H1 (cell line): ENCODE measurements around the gene UBR2. TPM values are rescaled to one million over a fixed set of nuclear protein-coding genes. Genes with fewer than 3 reads are reported as not detected.

Experiments
- CTCF ChIA-PET: fragments of 300-600 bp; sonication (Branson Sonifier 250); formaldehyde crosslinking; loops from one replicate; lab custom pipeline; 2021; ENCODE audit not compliant: partially characterized antibody; lab: Charles Lee
- POLR2A ChIA-PET: fragments of 300-600 bp; sonication (Branson Sonifier 250); formaldehyde crosslinking; loops from one replicate; lab custom pipeline; 2021; ENCODE audit warnings: inconsistent platforms; ENCODE audit not compliant: partially characterized antibody; lab: Charles Lee
- DNase-seq, 2 experiments: peaks; one replicate each; pipeline versions ENCODE4 v3.0.0 to v3.0.0-alpha.2; 2010 to 2022; ENCODE audit warnings: low spot score in 2 of 2, low read depth in 1 of 2, mixed read lengths in 1 of 2
- FAIRE-seq: peaks from 2 replicates; lab custom pipeline; 2011; peaks lifted over from hg19 to GRCh38; lab: Jason Lieb, UNC
- H2AFZ ChIP-seq: 2 replicates; pipeline ENCODE4 v1.8.1; 2012; ENCODE audit warnings: low read length, inconsistent platforms
- H2AK5ac ChIP-seq: 2 replicates; pipeline ENCODE4 v1.6.1; 2013; ENCODE audit warnings: low read depth, low read length
- H2BK120ac ChIP-seq: replicated peaks from 2 replicates; pipeline ENCODE3; 2013; ENCODE audit warnings: low read depth, low read length, inconsistent platforms
- H2BK12ac ChIP-seq: 2 replicates; pipeline ENCODE4 v1.6.1; 2013; ENCODE audit warnings: low read depth, low read length
- H2BK15ac ChIP-seq: 2 replicates; pipeline ENCODE4 v1.6.1; 2013; ENCODE audit warnings: low read length
- H2BK20ac ChIP-seq: 2 replicates; pipeline ENCODE4 v1.6.1; 2013; ENCODE audit warnings: low read length
- H2BK5ac ChIP-seq: 2 replicates; pipeline ENCODE4 v1.6.1; 2013; ENCODE audit warnings: low read depth, low read length
- H3K14ac ChIP-seq: 2 replicates; pipeline ENCODE4 v1.6.1; 2013; ENCODE audit warnings: inconsistent platforms; ENCODE audit not compliant: insufficient read length
- H3K18ac ChIP-seq: 2 replicates; pipeline ENCODE4 v1.6.1; 2013; ENCODE audit warnings: low read length; ENCODE audit errors: extremely low read depth
- H3K23ac ChIP-seq: 2 replicates; pipeline ENCODE4 v1.6.1; 2013; ENCODE audit warnings: inconsistent platforms; ENCODE audit not compliant: insufficient read length
- H3K23me2 ChIP-seq: 2 replicates; pipeline ENCODE4 v1.6.1; 2013; ENCODE audit warnings: low read depth, low read length
- H3K27ac ChIP-seq: 2 replicates; pipeline ENCODE4 v1.6.1; 2011; ENCODE audit warnings: low read depth, low read length, inconsistent platforms
- H3K27me3 ChIP-seq, 4 experiments: replicated peaks in 1 of 4; 1 replicate in 1 of 4; 2 replicates in 3 of 4; pipeline versions ENCODE4 v1.6.1 to v1.8.1; 2011 to 2013; ENCODE audit warnings: low read length in 3 of 4, mild to moderate bottlenecking in 3 of 4, inconsistent platforms in 2 of 4, mixed read lengths in 2 of 4, moderate library complexity in 1 of 4; ENCODE audit not compliant: control insufficient read depth in 3 of 4, insufficient read depth in 3 of 4; ENCODE audit errors: extremely low read depth in 1 of 4
- H3K36me3 ChIP-seq, 4 experiments: 2 replicates each; pipeline versions ENCODE4 v1.6.1 to v1.8.1; 2011 to 2013; ENCODE audit warnings: mild to moderate bottlenecking in 4 of 4, low read length in 3 of 4, moderate library complexity in 2 of 4, control low read depth in 1 of 4, inconsistent platforms in 1 of 4; ENCODE audit not compliant: insufficient read depth in 4 of 4, control insufficient read depth in 2 of 4
- H3K4ac ChIP-seq: replicated peaks from 2 replicates; pipeline ENCODE3; 2013; ENCODE audit warnings: low read length, low read depth, mixed read lengths, inconsistent platforms; ENCODE audit not compliant: insufficient read length
- H3K4me1 ChIP-seq, 4 experiments: replicated peaks in 1 of 4; 1 replicate in 1 of 4; 2 replicates in 3 of 4; pipeline versions ENCODE4 v1.6.1 to v1.8.1; 2011 to 2013; ENCODE audit warnings: low read length in 3 of 4, inconsistent platforms in 2 of 4, mixed read lengths in 1 of 4; ENCODE audit not compliant: insufficient read depth in 4 of 4, control insufficient read depth in 3 of 4
- H3K4me2 ChIP-seq, 2 experiments: 2 replicates each; pipeline versions ENCODE4 v1.6.1 to v1.8.1; 2011 to 2013; ENCODE audit warnings: low read depth in 2 of 2, low read length in 2 of 2, control low read depth in 1 of 2, inconsistent platforms in 1 of 2, mild to moderate bottlenecking in 1 of 2; ENCODE audit not compliant: insufficient read depth in 1 of 2
- H3K4me3 ChIP-seq, 4 experiments: fragments of 200-600, 300-600 bp in 1 of 4; sonication (generic), shearing (Covaris generic), sonication (Bioruptor Twin) in 1 of 4; 2 replicates each; pipeline versions ENCODE4 v1.5.1 to v1.8.1; 2011 to 2016; ENCODE audit warnings: low read length in 4 of 4, low read depth in 3 of 4, control low read depth in 2 of 4, inconsistent platforms in 2 of 4, mild to moderate bottlenecking in 2 of 4, mixed read lengths in 1 of 4, moderate library complexity in 1 of 4; ENCODE audit not compliant: insufficient read depth in 2 of 4; ENCODE audit errors: extremely low read depth in 1 of 4
- H3K56ac ChIP-seq: replicated peaks from 2 replicates; pipeline ENCODE3; 2013; ENCODE audit warnings: low read depth, mild to moderate bottlenecking, mixed read lengths, low read length, inconsistent platforms; ENCODE audit not compliant: insufficient read length
- H3K79me1 ChIP-seq: 2 replicates; pipeline ENCODE4 v1.6.1; 2013; ENCODE audit warnings: low read depth, low read length, control low read depth
- H3K79me2 ChIP-seq, 2 experiments: 2 replicates each; pipeline versions ENCODE4 v1.6.1 to v1.8.1; 2012 to 2013; ENCODE audit warnings: low read length in 2 of 2, mild to moderate bottlenecking in 2 of 2, inconsistent platforms in 1 of 2; ENCODE audit not compliant: insufficient read depth in 2 of 2, control insufficient read depth in 1 of 2
- H3K9ac ChIP-seq, 4 experiments: replicated peaks in 1 of 4; 1 replicate in 1 of 4; 2 replicates in 3 of 4; pipeline versions ENCODE4 v1.6.1 to v1.8.1; 2011 to 2013; ENCODE audit warnings: low read depth in 3 of 4, low read length in 3 of 4, control low read depth in 2 of 4, mild to moderate bottlenecking in 2 of 4, moderate library complexity in 2 of 4, inconsistent platforms in 1 of 4; ENCODE audit errors: extremely low read depth in 1 of 4
- H3K9me3 ChIP-seq, 2 experiments: 2 replicates each; pipeline versions ENCODE4 v1.6.1 to v1.8.1; 2012 to 2013; ENCODE audit warnings: mild to moderate bottlenecking in 2 of 2, moderate library complexity in 2 of 2, control low read depth in 1 of 2, inconsistent platforms in 1 of 2, low read depth in 1 of 2, low read length in 1 of 2, mixed read lengths in 1 of 2; ENCODE audit not compliant: insufficient read depth in 2 of 2
- H4K20me1 ChIP-seq, 2 experiments: replicated peaks in 1 of 2; 2 replicates each; pipeline versions ENCODE3 to v1.8.1; 2011 to 2013; ENCODE audit warnings: inconsistent platforms in 2 of 2, low read length in 2 of 2, mild to moderate bottlenecking in 1 of 2; ENCODE audit not compliant: insufficient read depth in 2 of 2, control insufficient read depth in 1 of 2
- H4K5ac ChIP-seq: 2 replicates; pipeline ENCODE4 v1.6.1; 2013; ENCODE audit warnings: low read length, low read depth, mixed read lengths, inconsistent platforms; ENCODE audit not compliant: insufficient read length
- H4K8ac ChIP-seq: 2 replicates; pipeline ENCODE4 v1.8.0; 2013; ENCODE audit warnings: mild to moderate bottlenecking, moderate library complexity, low read length, inconsistent platforms; ENCODE audit not compliant: insufficient read depth; ENCODE audit errors: extremely low read depth
- H4K91ac ChIP-seq: replicated peaks from 2 replicates; pipeline ENCODE3; 2013; ENCODE audit warnings: low read length, mixed read lengths, inconsistent platforms; ENCODE audit not compliant: insufficient read length
- BCL11A ChIP-seq, 2 experiments: IDR thresholded peaks; one replicate each; pipeline ENCODE4 v1.6.1; 2011; ENCODE audit warnings: low read depth in 2 of 2, low read length in 2 of 2, mild to moderate bottlenecking in 2 of 2
- HDAC6 ChIP-seq: IDR thresholded peaks from one replicate; pipeline ENCODE4 v1.7.1; 2012; ENCODE audit warnings: low read depth, mild to moderate bottlenecking, inconsistent platforms, low read length, moderate library complexity
- JUN ChIP-seq: IDR thresholded peaks from 2 replicates; pipeline ENCODE4 v1.6.1; 2011; ENCODE audit warnings: low read depth, mild to moderate bottlenecking, improper control_type of control experiment, low read length
- PHF8 ChIP-seq: fragments of 200-600 bp; sonication (generic); conservative IDR thresholded peaks from 2 replicates; pipeline ENCODE4 v1.7.1; 2012; ENCODE audit warnings: low read depth, mild to moderate bottlenecking, inconsistent platforms, low read length, moderate library complexity
- POLR2AphosphoS5 ChIP-seq: IDR thresholded peaks from 2 replicates; pipeline ENCODE4 v1.6.1; 2011; ENCODE audit warnings: low read depth, low read length
- RBBP5 ChIP-seq: IDR thresholded peaks from 2 replicates; pipeline ENCODE4 v1.7.1; 2012; ENCODE audit warnings: low read depth, mild to moderate bottlenecking, inconsistent platforms, low read length, moderate library complexity, borderline replicate concordance
- RFX5 ChIP-seq: IDR thresholded peaks from 2 replicates; pipeline ENCODE4 v1.6.1; 2011; ENCODE audit warnings: low read depth, low read length, improper control_type of control experiment, borderline replicate concordance
- SIRT6 ChIP-seq: IDR thresholded peaks from one replicate; pipeline ENCODE4 v1.7.1; 2012; ENCODE audit warnings: low read length, inconsistent platforms
- WGBS, 2 experiments: shearing (Covaris generic) in 1 of 2; methylation state at CpG; one replicate each; pipeline versions ENCODE4 v1.1.6 to v1.1.7; 2013 to 2015; ENCODE audit warnings: low lambda C conversion rate in 2 of 2, mixed read lengths in 2 of 2, inconsistent platforms in 1 of 2, low coverage in 1 of 2, missing lambda C conversion rate in 1 of 2; ENCODE audit not compliant: insufficient replicate concordance in 2 of 2, insufficient coverage in 1 of 2, insufficient read length in 1 of 2; ENCODE audit errors: extremely low coverage in 1 of 2, missing lambda C conversion rate in 1 of 2; 5-methylcytosine and 5-hydroxymethylcytosine counted together
- polyA plus RNA-seq, 7 experiments: library from polyadenylated mRNA; depleted of rRNA in 3 of 7; stranded (reverse) in 5 of 7; unstranded in 2 of 7; fragments of >200 nt in 5 of 7; fragments of 200-250 nt in 2 of 7; gene quantifications; 1 replicate in 5 of 7; 2 replicates in 1 of 7; 4 replicates in 1 of 7; pipeline versions ENCODE4 v1.2.1 to v1.2.3, GENCODE V29; 2011 to 2013; ENCODE audit warnings: missing spikeins in 2 of 7, mixed read lengths in 2 of 7
- total RNA-seq: library from RNA; stranded (reverse); fragmentation: NEBNext Ultra II Directional; extraction: Animal tissue kit (Norgen Biotek cat#: 25700); gene quantifications from 2 replicates; pipeline ENCODE4 v1.2.1, GENCODE V29; 2021
- TF ChIP-seq, protein P1 (sequence below): IDR thresholded peaks from 2 replicates; pipeline ENCODE4 v1.6.1; 2012; ENCODE audit warnings: inconsistent platforms
- TF ChIP-seq, protein P2 (sequence below): IDR thresholded peaks from 2 replicates; pipeline ENCODE4 v1.6.1; 2011; ENCODE audit warnings: low read depth, mild to moderate bottlenecking, low read length; ENCODE audit not compliant: insufficient read depth

UBR2 gene
- total and polyA plus RNA-seq, 2 of the 8 experiments (the other 6 are each of a cell fraction or from before 2014, with no cell fraction given): 6.5 to 19.5 TPM

DNA sequence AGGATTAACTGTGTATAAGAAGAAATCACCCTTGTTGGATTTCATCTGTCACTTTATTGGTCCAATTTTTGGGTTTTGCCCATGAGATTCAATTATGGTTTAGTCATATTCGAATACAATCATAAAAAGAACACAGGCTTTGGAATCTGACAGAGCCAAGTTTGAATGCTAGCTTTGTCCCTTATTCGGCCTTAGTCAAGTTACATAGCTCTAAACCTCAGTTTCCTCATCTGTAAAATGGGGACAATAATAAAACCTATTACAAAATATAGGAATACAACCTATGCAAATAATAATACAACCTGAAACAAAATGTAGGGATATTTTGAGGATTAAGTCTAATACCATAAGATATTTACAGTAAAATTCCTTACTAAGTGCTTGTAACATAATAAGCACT, 100.9 kb downstream of the UBR2 start:
- Histone ChIP-seq H2BK12ac (no peak overlapping the region), H3K23me2 (no peaks in the 10 kb centered on the region), H3K23ac (no peak overlapping the region), H3K79me2 (no peaks in the 10 kb centered on the region), H4K5ac (no peak overlapping the region), H2BK20ac (no peak overlapping the region), H3K9ac (no peak overlapping the region), H3K79me1 (no peaks in the 10 kb centered on the region), H3K4me2 (no peak overlapping the region), H4K8ac (no peak overlapping the region), H2BK15ac (no peak overlapping the region), H3K9me3 (no peaks in the 10 kb centered on the region), H2BK5ac (no peak overlapping the region), H2AFZ (no peak overlapping the region), H3K4me3 (no peak overlapping the region), H3K56ac (no peak overlapping the region), H3K18ac (no peak overlapping the region), H2BK120ac (no peak overlapping the region), H3K4ac (no peak overlapping the region), H3K14ac (no peak overlapping the region), H2AK5ac (no peak overlapping the region), H4K20me1 (no peaks in the 10 kb centered on the region), H3K27me3 (no peaks in the 10 kb centered on the region), H4K91ac (no peak overlapping the region), H3K4me1 (no peaks in the 10 kb centered on the region), H3K36me3 (peaks cover 6 to 42% (median 26%) of the 10 kb centered on the region in 4 experiments; a peak in 7 of 8 replicates), H3K27ac (no peak overlapping the region)
- ChIA-PET POLR2A (interaction anchor here (0.6 kb wide), 1 partner anchor 13 kb away, joined by 5 read pairs; no protein-coding TSS in a partner anchor), CTCF (interaction anchor here (0.8 to 8.7 kb wide), 3 partner anchors 11 to 63 kb away, joined by 3 to 87 read pairs (median 3); no protein-coding TSS in a partner anchor)
- DNase-seq: no peak
- FAIRE-seq: no peak
- 84% methylated on average over 2 of the region's 2 CpGs; no CpG with 5 or more reads in 1 of the 2 experiments for WGBS, 2 experiments
- TF ChIP-seq RBBP5 (no peak), JUN (no peak), RFX5 (no peak), HDAC6 (no peak), POLR2AphosphoS5 (no peak), PHF8 (no peak), SIRT6 (no peak), BCL11A (IDR thresholded peaks at IDR 0.05; ENCODE audit: low read depth in 2 of 2, low read length in 2 of 2) (no peak)
- TF ChIP-seq, protein P1, sequence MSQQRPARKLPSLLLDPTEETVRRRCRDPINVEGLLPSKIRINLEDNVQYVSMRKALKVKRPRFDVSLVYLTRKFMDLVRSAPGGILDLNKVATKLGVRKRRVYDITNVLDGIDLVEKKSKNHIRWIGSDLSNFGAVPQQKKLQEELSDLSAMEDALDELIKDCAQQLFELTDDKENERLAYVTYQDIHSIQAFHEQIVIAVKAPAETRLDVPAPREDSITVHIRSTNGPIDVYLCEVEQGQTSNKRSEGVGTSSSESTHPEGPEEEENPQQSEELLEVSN: no peak
- TF ChIP-seq, protein P2, sequence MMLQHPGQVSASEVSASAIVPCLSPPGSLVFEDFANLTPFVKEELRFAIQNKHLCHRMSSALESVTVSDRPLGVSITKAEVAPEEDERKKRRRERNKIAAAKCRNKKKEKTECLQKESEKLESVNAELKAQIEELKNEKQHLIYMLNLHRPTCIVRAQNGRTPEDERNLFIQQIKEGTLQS: no peak
